DOHH2 (cell line): ENCODE results near the gene TRIM24.

Experiments
- H3F3A ChIP-seq: fragments of 200-600 bp; sonication (generic), shearing (Covaris generic); 2 replicates; pipeline ENCODE4 v1.6.0; 2016; ENCODE audit warnings: antibody characterized with exemption, mild to moderate bottlenecking; ENCODE audit not compliant: control insufficient read depth, insufficient read depth
- H3K27ac ChIP-seq: fragments of 200-600 bp; sonication (generic); 2 replicates; pipeline ENCODE4 v1.5.1; 2014; ENCODE audit warnings: low read depth, mild to moderate bottlenecking, low read length, moderate library complexity
- H3K27me3 ChIP-seq: fragments of 200-600 bp; sonication (generic); 2 replicates; pipeline ENCODE4 v1.6.1; 2014; ENCODE audit warnings: mild to moderate bottlenecking, low read length, mixed read lengths; ENCODE audit not compliant: control insufficient read depth
- H3K36me3 ChIP-seq: fragments of 200-600 bp; sonication (generic); 2 replicates; pipeline ENCODE4 v1.6.1; 2014; ENCODE audit warnings: mild to moderate bottlenecking, low read length, moderate library complexity, mixed read lengths; ENCODE audit not compliant: control insufficient read depth
- H3K4me1 ChIP-seq: fragments of 200-600 bp; sonication (generic); 2 replicates; pipeline ENCODE4 v1.6.1; 2014; ENCODE audit warnings: mild to moderate bottlenecking, low read length, mixed read lengths; ENCODE audit not compliant: control insufficient read depth
- H3K4me2 ChIP-seq: fragments of 200-600 bp; sonication (generic); 2 replicates; pipeline ENCODE4 v1.6.0; 2014; ENCODE audit warnings: mild to moderate bottlenecking, low read length, moderate library complexity
- H3K4me3 ChIP-seq: fragments of 200-600 bp; sonication (generic); 2 replicates; pipeline ENCODE4 v1.5.1; 2014; ENCODE audit warnings: mild to moderate bottlenecking, low read length, mixed read lengths
- H3K79me2 ChIP-seq: fragments of 200-600 bp; sonication (generic); 2 replicates; pipeline ENCODE4 v1.6.1; 2014; ENCODE audit warnings: mild to moderate bottlenecking, low read length, mixed read lengths; ENCODE audit not compliant: control insufficient read depth
- H3K9me2 ChIP-seq: fragments of 200-600 bp; sonication (generic); replicated peaks from 2 replicates; pipeline ENCODE4 v1.6.1; 2014; ENCODE audit warnings: mild to moderate bottlenecking, low read length, mixed read lengths; ENCODE audit not compliant: control insufficient read depth
- H3K9me3 ChIP-seq: fragments of 200-600 bp; sonication (generic); 2 replicates; pipeline ENCODE4 v1.6.1; 2014; ENCODE audit warnings: antibody characterized with exemption, low read length, mixed read lengths; ENCODE audit not compliant: control insufficient read depth, insufficient read depth
- H4K20me1 ChIP-seq: fragments of 200-600 bp; sonication (generic); 2 replicates; pipeline ENCODE4 v1.6.0; 2014; ENCODE audit warnings: low read depth, mild to moderate bottlenecking, antibody characterized with exemption, low read length, moderate library complexity; ENCODE audit not compliant: control insufficient read depth, insufficient read depth
- EZH2phosphoT487 ChIP-seq: fragments of 200-600 bp; sonication (generic); IDR thresholded peaks from 2 replicates; pipeline ENCODE4 v1.6.1; 2017; ENCODE audit warnings: borderline replicate concordance, mild to moderate bottlenecking, antibody characterized with exemption, low read length, moderate library complexity, mixed read lengths
- TF ChIP-seq, protein P1 (sequence below): fragments of 200-600 bp; sonication (generic); IDR thresholded peaks from one replicate; pipeline ENCODE4 v1.5.1; 2014; ENCODE audit warnings: antibody characterized with exemption, mild to moderate bottlenecking, low read depth, low read length; ENCODE audit not compliant: poor library complexity, severe bottlenecking

The TRIM24 gene

DNA sequence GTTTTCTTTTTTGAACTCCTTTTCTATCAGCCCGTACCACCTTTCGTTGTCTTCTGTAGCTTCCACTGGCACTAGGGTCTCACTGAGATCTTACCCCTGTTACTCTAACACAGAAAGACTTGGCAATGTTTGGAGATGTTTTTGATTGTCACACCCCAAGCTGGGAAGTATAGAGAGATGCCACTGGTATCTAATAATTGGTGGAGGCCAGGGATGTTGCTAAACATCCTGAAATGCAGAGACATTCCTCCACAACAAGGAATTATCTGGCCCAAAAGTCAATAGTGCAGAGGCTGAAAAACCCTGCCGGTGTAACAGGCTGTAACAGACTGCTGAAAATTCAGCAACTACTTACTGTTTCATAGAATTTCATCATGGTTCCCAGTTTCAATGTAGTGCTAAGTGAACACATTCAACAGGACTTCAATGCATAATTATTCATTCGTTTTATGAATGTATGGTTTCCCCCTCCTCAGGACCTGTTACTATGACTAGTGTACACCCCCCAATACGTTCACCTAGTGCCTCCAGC lies 115.9 kb downstream of the TRIM24 start:
- H3K27me3 ChIP-seq = no peaks in the 10 kb centered on the region
- TF ChIP-seq, protein P1, sequence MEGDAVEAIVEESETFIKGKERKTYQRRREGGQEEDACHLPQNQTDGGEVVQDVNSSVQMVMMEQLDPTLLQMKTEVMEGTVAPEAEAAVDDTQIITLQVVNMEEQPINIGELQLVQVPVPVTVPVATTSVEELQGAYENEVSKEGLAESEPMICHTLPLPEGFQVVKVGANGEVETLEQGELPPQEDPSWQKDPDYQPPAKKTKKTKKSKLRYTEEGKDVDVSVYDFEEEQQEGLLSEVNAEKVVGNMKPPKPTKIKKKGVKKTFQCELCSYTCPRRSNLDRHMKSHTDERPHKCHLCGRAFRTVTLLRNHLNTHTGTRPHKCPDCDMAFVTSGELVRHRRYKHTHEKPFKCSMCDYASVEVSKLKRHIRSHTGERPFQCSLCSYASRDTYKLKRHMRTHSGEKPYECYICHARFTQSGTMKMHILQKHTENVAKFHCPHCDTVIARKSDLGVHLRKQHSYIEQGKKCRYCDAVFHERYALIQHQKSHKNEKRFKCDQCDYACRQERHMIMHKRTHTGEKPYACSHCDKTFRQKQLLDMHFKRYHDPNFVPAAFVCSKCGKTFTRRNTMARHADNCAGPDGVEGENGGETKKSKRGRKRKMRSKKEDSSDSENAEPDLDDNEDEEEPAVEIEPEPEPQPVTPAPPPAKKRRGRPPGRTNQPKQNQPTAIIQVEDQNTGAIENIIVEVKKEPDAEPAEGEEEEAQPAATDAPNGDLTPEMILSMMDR = no peak
- TF ChIP-seq EZH2phosphoT487 = no peak
- H3K27ac ChIP-seq = no peak overlapping the region
- H3K79me2 ChIP-seq = no peaks in the 10 kb centered on the region
- no peaks in the 10 kb centered on the region for H3K9me2 ChIP-seq
- H4K20me1 ChIP-seq = no peaks in the 10 kb centered on the region
- H3F3A ChIP-seq = no peaks in the 10 kb centered on the region
- H3K4me3 ChIP-seq = no peak overlapping the region
- no peaks in the 10 kb centered on the region for H3K9me3 ChIP-seq
- H3K4me1 ChIP-seq = no peaks in the 10 kb centered on the region
- H3K4me2 ChIP-seq = no peak overlapping the region
- H3K36me3 ChIP-seq = peaks cover 78% of the 10 kb centered on the region

- Histone ChIP-seq H3K36me3 (peaks cover 77% of the 10 kb centered on the region), H4K20me1 (no peaks in the 10 kb centered on the region), H3K4me2 (no peak overlapping the region), H3K4me1 (no peaks in the 10 kb centered on the region), H3K9me3 (no peaks in the 10 kb centered on the region), H3K4me3 (no peak overlapping the region), H3K9me2 (no peaks in the 10 kb centered on the region), H3K79me2 (no peaks in the 10 kb centered on the region), H3F3A (no peaks in the 10 kb centered on the region), H3K27me3 (no peaks in the 10 kb centered on the region), H3K27ac (no peak overlapping the region)
- no peak for TF ChIP-seq EZH2phosphoT487
- TF ChIP-seq, protein P1 = no peak
Measured at GRCh38 chr7:138579136-138579535, 119.1 kb downstream of the TRIM24 start.

- no peaks in the 10 kb centered on the region for H3K27me3 ChIP-seq
- no peaks in the 10 kb centered on the region for H3K4me1 ChIP-seq
- H3K36me3 ChIP-seq = peaks cover 78% of the 10 kb centered on the region
- no peaks in the 10 kb centered on the region for H3F3A ChIP-seq
- H3K27ac ChIP-seq = no peak overlapping the region
- no peak overlapping the region for H3K4me3 ChIP-seq
- H3K9me2 ChIP-seq = no peaks in the 10 kb centered on the region
- H3K9me3 ChIP-seq = no peaks in the 10 kb centered on the region
- H4K20me1 ChIP-seq = no peaks in the 10 kb centered on the region
- H3K79me2 ChIP-seq = no peaks in the 10 kb centered on the region
- TF ChIP-seq, protein P1 = no peak
- no peak for TF ChIP-seq EZH2phosphoT487
- H3K4me2 ChIP-seq = no peak overlapping the region
Measured at GRCh38 chr7:138579671-138580070, 119.6 kb downstream of the TRIM24 start.
